Muscle of leg (tissue), 11 donors: ENCODE data around the gene UST. TPM values are rescaled to one million over a fixed set of nuclear protein-coding genes. Genes with fewer than 3 reads are reported as not detected.

Experiments
- DNase-seq: peaks from one replicate; pipeline ENCODE4 v3.0.0; 2013
- H3K27ac ChIP-seq: one replicate; pipeline ENCODE4 v1.5.1; 2013; ENCODE audit warnings: mild to moderate bottlenecking, low read length, control low read depth
- H3K27me3 ChIP-seq: one replicate; pipeline ENCODE4 v1.6.1; 2013; ENCODE audit warnings: low read length; ENCODE audit not compliant: control insufficient read depth, insufficient read depth
- H3K36me3 ChIP-seq: one replicate; pipeline ENCODE4 v1.6.1; 2013; ENCODE audit warnings: low read length; ENCODE audit not compliant: control insufficient read depth, insufficient read depth
- H3K4me1 ChIP-seq: one replicate; pipeline ENCODE4 v1.6.1; 2013; ENCODE audit warnings: low read length; ENCODE audit not compliant: control insufficient read depth, insufficient read depth
- H3K4me3 ChIP-seq: one replicate; pipeline ENCODE4 v1.5.1; 2013; ENCODE audit warnings: low read length, control low read depth
- H3K9me3 ChIP-seq: replicated peaks from 2 replicates; pipeline ENCODE4 v1.6.1; 2013; ENCODE audit warnings: low read depth, low read length; ENCODE audit not compliant: control insufficient read depth
- WGBS: methylation state at CpG from one replicate; pipeline ENCODE4 v1.1.5; 2013; ENCODE audit warnings: missing lambda C conversion rate; ENCODE audit not compliant: insufficient coverage; 5-methylcytosine and 5-hydroxymethylcytosine counted together
- polyA plus RNA-seq, 8 donors: library from polyadenylated mRNA; unstranded; fragments of 120-200 nt; gene quantifications; one replicate each; pipeline versions ENCODE4 v1.2.1 to v1.2.3, GENCODE V29; 2013; ENCODE audit warnings: inconsistent platforms in 1 of 8, low replicate concordance in 1 of 8; ENCODE audit not compliant: insufficient read length in 8 of 8, insufficient read depth in 1 of 8
- total RNA-seq: library from RNA; stranded (reverse); fragments of 120-200 nt; gene quantifications from one replicate; pipeline ENCODE4 v1.2.4, GENCODE V29; 2013

UST gene
- total and polyA plus RNA-seq, 9 donors: 5.0 to 15.6 (median 9.3) TPM

DNA sequence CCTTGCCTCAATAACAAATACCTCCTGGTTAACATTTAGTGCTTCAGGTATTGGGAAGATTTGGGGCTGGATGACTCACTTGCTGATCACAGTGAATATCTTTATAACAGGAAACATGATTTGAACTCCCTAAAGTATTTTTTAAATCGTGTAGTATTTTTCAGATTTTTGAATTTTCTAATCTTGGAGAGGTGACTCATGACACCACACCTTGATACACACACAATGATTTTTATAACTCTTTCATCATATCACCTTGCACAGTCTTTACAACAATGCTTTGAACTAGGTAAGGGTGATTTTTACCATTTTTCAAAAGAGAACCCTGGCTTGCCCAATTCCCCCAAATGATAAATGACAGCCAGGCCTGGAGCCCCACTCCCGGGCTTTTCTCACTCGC, 273.5 kb downstream of the UST start:
- 95% methylated on average over 2 of the region's 3 CpGs for WGBS
- no peaks in the 10 kb centered on the region for H3K27me3 ChIP-seq
- no peak overlapping the region for H3K27ac ChIP-seq

DNA sequence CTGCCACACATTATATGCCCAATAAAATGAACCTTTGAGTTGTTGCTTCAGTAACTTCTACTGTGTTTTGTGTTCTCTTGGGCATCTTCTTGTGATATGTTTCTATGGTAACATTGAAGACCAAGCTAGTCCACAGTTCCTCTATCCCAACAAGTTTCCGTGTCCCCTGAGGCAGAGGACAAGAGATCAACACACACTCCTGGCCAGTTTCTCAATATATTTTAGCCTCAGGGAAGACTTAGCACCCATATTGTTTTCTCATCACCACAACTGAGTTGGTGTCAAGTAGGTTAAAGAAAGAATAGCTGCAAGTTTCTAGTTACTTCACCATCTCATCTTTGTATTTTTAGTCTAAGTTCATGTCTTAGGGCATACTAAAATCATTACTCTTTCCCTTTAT, 277.5 kb downstream of the UST start:
- H3K36me3 ChIP-seq: peaks cover 11% of the 10 kb centered on the region
- no peak for DNase-seq
- peaks cover 7% of the 10 kb centered on the region for H3K9me3 ChIP-seq
- WGBS: no CpG with 5 or more reads among the region's 1 CpG
- H3K27me3 ChIP-seq: no peaks in the 10 kb centered on the region
- no peak overlapping the region for H3K4me3 ChIP-seq
- H3K4me1 ChIP-seq: no peaks in the 10 kb centered on the region
- H3K27ac ChIP-seq: no peak overlapping the region

More for the DNA sequence above, 273.5 kb downstream of the UST start:
- Histone ChIP-seq H3K36me3 (peaks cover 11% of the 10 kb centered on the region), H3K4me3 (no peak overlapping the region), H3K9me3 (peaks cover 2% of the 10 kb centered on the region), H3K4me1 (peaks cover 6% of the 10 kb centered on the region)
- DNase-seq: no peak

DNA sequence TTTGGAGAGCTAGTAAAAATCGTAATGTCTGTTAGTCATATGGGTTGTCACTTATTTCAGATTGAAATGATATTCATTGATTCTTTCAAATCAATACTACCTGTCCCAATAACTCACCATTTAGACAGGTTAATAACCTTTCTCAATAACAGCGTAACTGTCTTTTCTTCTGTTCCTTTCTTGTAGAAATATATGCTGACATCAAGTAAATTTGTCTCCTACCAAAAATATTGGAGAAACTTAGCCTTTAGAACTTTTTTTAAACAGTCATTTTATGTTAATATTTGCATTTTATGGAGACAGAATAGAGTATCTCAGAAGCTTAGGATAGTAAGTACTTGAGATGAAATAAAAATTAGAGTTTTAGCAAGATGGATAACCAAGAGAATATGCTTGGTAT, 278.2 kb downstream of the UST start:
- Histone ChIP-seq H3K27me3 (no peaks in the 10 kb centered on the region), H3K9me3 (peaks cover 7% of the 10 kb centered on the region), H3K36me3 (peaks cover 8% of the 10 kb centered on the region), H3K4me1 (no peaks in the 10 kb centered on the region), H3K27ac (no peak overlapping the region), H3K4me3 (no peak overlapping the region)
- DNase-seq: no peak
- WGBS: no CpG with 5 or more reads among the region's 2 CpGs

DNA sequence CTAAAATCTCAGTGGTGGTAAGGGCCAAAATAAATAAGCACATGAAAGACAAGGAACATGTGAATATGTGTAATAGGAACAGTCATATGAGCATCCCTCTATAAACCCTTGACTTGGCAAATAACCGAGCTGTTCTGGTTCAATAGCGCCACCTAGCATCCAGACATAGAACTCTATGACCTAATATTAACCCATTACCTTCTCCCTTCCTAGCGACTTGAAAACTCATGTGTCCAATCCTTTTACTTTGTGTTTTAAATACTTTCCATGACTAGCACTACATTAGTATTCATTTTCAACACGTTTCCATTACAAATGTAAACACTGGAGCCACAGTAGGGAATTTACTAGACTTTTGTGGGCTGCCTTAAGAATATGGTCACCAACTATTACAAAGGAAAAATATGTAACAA, 279.7 kb downstream of the UST start:
- no peak overlapping the region for H3K27ac ChIP-seq
- H3K36me3 ChIP-seq: peaks cover 4% of the 10 kb centered on the region
- WGBS: 6% methylated on average over 2 of the region's 4 CpGs
- no peaks in the 10 kb centered on the region for H3K4me1 ChIP-seq
- no peaks in the 10 kb centered on the region for H3K27me3 ChIP-seq
- no peak overlapping the region for H3K4me3 ChIP-seq
- DNase-seq: no peak
- peaks cover 7% of the 10 kb centered on the region for H3K9me3 ChIP-seq

DNA sequence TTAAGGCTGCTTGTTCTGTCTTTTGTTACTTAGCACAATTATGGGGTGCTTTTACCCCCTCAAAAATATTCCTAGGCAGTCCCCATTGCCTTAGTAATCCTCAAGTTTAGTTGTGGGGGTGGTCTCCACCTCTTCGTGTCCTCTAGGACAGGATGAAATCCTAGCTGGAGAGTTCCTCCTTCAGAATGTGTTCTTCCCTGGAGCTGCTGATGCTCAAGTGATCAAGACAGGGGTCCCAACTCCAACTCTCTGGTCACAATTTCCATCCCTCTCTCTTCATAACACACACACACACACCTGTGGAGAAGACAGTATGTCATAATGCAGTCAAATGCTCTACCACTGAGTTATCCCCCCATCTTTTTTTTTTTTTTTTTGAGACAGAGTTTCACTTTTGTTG, 280.7 kb downstream of the UST start:
- no CpG with 5 or more reads among the region's 1 CpG for WGBS

DNA sequence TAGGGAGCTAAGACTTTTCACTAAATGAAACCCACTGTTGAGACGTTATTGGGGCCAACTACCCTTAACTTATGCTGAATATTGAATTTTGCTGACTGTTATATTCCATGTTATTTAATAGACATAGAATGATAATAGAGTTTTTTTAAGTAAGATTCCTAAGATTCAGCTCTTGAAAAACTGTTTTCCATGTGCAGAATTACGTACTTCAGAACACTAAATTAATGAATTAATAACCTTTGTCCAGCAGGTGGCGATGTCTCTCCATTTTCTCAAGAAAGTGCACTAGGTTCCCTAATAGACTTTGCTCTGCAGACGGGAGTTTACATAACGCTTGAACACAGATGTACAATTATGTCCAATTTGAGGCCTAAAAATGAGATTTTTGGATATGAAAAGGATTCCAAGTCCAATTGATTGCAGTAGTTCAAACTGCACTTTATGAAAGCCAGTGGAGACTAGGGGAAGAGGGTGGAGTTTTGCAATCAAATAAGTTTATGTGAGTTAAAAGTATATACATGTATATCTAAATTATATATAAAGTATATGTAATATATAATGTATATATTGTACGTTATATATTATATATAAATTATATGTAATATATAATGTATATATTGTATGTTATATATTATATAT, 282.1 kb downstream of the UST start:
- no CpG with 5 or more reads among the region's 6 CpGs for WGBS
- no peaks in the 10 kb centered on the region for H3K27me3 ChIP-seq
- no peak overlapping the region for H3K4me3 ChIP-seq
- H3K27ac ChIP-seq: no peak overlapping the region
- H3K9me3 ChIP-seq: peaks cover 5% of the 10 kb centered on the region
- H3K36me3 ChIP-seq: no peaks in the 10 kb centered on the region
- peak; percentile 96 for DNase-seq
- H3K4me1 ChIP-seq: no peaks in the 10 kb centered on the region

More for the DNA sequence above, 280.7 kb downstream of the UST start:
- Histone ChIP-seq H3K4me3 (no peak overlapping the region), H3K27ac (no peak overlapping the region), H3K9me3 (peaks cover 7% of the 10 kb centered on the region), H3K36me3 (peaks cover 2% of the 10 kb centered on the region), H3K27me3 (no peaks in the 10 kb centered on the region), H3K4me1 (no peaks in the 10 kb centered on the region)
- DNase-seq: no peak

DNA sequence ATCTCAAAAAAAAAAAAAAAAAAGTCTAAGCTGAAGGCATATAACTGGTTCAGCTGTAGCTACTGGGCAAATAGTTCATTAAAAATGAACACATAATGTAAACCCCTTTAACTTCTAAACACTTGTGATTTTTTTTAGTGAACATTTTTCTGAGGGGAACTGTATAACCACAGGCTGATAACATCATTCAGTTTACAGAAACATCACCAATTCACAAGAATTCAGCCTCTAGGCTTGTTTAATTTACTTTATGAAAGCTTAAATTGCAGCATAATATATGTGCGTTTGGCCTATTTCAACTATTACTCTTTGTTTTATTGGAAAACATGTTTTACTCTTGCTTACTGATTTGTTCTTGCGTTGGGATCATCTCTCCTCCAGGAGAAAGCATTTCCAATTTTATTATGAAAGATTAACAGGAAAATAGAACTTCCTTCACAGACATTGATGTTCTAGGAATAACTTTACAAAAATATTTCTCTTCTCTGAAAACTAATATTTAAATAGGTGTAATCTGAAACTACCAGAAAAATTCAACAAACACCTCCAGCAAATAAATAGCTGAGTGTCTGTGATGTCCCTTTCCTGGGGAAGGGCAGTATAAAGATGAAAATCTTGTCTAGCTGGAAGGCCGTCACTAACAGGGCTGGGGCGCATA, 284.5 kb downstream of the UST start:
- Histone ChIP-seq H3K9me3 (peaks cover 2% of the 10 kb centered on the region), H3K36me3 (no peaks in the 10 kb centered on the region), H3K4me1 (peaks cover 5% of the 10 kb centered on the region), H3K27ac (no peak overlapping the region), H3K27me3 (no peaks in the 10 kb centered on the region), H3K4me3 (no peak overlapping the region)
- WGBS: 100% methylated on average over 2 of the region's 4 CpGs
- no peak for DNase-seq

DNA sequence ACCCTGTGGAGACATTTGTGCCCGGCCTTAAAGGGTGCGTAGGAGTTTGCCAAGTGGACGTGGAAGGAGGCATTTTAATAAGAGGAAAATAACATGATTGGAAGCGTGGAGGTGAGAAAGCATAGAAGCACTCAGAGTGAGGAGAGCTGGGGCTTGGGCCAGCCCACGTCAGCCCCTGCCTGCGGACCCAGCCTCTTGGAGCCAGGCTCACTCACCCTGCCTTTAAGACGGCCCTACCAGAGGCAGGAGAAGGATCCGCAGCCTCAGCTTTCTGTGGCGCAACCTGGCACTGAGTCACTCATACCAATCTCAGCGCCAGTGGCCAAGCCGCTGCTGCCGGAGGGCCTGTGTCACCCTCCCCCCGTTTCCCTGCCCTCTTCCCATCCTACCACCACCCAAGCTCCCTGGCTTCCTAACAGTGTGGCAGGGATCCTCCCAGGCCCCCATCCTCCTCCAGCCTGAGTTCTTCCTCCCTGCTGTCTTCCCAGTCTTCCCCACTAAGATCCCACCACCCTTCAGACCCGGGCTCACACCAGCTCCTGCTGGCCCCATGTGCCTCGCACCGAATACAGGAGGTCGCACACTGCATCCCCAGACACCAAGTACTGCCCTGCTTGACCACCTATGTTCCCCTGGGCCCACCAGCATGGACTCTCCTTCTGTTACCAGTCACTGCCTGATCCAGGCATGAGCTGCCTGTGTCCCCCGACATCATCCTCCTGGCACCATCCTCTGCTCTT, 285.2 kb downstream of the UST start:
- H3K9me3 ChIP-seq: no peaks in the 10 kb centered on the region
- no peak overlapping the region for H3K4me3 ChIP-seq
- H3K27me3 ChIP-seq: no peaks in the 10 kb centered on the region
- H3K36me3 ChIP-seq: no peaks in the 10 kb centered on the region
- DNase-seq: no peak
- WGBS: 87% methylated on average over 18 of the region's 18 CpGs
- H3K27ac ChIP-seq: no peak overlapping the region
- H3K4me1 ChIP-seq: peaks cover 5% of the 10 kb centered on the region

DNA sequence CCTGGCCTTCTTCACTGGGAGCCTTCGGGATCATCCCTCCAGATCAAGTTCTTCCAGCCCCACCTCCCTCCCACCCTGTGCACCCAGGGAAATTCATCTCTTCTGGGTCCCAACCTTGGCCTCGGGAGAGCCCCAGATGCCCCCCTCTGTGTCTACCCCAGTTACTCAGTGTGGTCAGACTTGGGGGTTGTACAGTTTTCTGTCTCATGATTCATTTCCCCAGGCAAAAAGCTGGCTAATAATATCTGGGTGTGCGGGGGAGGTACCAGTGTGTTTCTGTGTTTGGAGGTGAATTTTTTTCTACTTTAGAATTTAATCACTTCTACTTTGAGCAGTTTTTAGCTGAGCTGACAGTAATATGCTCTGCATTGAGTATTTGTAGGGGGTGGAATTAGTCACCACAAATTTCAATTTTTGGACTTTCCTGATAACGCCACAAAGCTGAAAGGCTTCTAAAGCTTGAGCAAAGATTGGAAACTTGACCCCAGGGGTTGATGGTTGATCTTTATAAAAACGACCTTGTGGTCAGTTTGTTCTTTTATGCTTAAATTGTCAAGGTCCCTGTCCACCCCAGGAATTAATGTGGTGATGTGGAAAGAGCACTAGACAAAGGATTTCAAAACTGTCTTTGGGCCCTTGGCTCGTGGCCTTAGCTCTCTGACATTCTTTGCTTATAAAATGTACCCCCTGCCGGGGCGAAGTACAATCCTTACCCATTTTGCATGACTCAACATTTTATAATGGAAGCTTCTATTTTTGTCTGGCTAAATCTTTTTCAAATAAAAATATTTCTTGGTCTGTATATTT, 286.0 kb downstream of the UST start:
- no peak for DNase-seq

DNA sequence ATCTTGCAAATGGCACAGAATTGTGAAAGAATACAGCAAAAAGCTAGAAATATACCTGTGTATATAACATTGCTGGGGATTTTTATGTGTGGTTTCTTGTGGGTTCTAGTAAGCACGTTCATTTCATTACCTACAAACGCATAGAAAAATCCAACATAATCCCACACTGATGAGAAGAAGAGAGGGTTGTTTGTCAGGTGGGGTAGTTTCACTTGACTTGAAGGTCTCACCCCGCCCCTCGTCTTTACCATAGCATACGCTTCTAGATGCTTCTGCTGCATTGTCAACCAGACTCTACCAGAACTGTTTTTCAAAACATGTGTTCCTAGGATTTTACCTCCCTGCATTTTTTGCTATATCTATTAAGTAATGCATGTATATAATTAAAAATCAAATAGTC, 286.6 kb downstream of the UST start:
- Histone ChIP-seq H3K36me3 (no peaks in the 10 kb centered on the region), H3K27me3 (no peaks in the 10 kb centered on the region), H3K4me3 (no peak overlapping the region), H3K27ac (no peak overlapping the region), H3K9me3 (no peaks in the 10 kb centered on the region), H3K4me1 (peaks cover 15% of the 10 kb centered on the region)
- no CpG with 5 or more reads among the region's 5 CpGs for WGBS
- DNase-seq: no peak

More for the DNA sequence above, 286.0 kb downstream of the UST start:
- Histone ChIP-seq H3K36me3 (no peaks in the 10 kb centered on the region), H3K4me1 (peaks cover 13% of the 10 kb centered on the region), H3K27ac (no peak overlapping the region), H3K4me3 (no peak overlapping the region), H3K9me3 (no peaks in the 10 kb centered on the region), H3K27me3 (no peaks in the 10 kb centered on the region)
- 73% methylated on average over 3 of the region's 8 CpGs for WGBS
